GM21381 (cell line): Measurements from ENCODE around the gene ZNF618.

Experiments used
- ATAC-seq: cut with Tn5 transposase; IDR thresholded peaks from one replicate; pipeline ENCODE4 v1.9.1; 2021; ENCODE audit warnings: mild to moderate bottlenecking, moderate library complexity; ENCODE audit not compliant: unreplicated experiment

ZNF618 gene

DNA sequence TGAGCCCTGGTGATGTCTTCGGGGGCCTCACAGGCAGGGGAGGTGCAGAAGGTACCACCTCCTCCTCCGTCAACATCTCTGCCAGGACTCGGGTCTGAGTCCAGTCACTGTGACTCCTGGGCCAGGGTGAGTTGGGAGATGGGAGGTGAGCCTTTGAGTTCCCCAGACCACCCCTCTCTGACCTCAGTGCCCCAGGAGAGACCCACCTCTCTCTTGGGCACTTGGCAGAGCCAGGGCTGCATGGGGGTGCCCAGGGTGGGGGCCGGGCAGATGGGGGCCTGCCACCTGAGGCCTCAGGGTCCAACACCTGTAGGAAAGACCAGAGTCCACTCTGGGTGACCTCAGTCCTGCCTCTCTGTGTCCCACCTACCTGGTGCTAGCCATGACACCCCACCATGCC lies 216.2 kb downstream of the ZNF618 start:
- no peak for ATAC-seq

GRCh38 chr9:114093031-114093471 lies 216.9 kb downstream of the ZNF618 start:
- ATAC-seq, result no peak

GRCh38 chr9:114093761-114094505 lies 217.8 kb downstream of the ZNF618 start:
- ATAC-seq, result no peak

DNA sequence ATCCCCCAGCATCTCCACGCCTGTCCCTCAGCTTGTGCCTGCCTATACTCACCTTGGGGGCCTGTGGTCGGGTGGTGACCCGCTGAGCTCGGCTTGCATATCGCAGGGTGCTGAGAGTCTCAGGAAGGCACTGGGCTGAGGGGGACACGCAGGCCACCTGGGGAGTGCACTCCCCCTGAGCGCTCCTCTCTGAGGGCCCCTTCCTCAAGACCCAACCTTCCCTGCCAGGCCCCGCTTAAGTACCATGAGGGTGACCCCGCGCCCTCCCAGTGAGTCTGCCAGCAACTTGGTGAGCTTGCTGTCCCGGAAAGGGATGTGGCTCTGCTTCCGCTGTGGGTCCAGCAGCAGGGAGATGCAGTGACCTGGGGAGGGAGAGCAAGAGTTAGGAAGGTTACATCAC lies 218.9 kb downstream of the ZNF618 start:
- no peak for ATAC-seq

- no peak for ATAC-seq
These were observed 220.0 kb downstream of the ZNF618 start for GRCh38 chr9:114096041-114096511.

DNA sequence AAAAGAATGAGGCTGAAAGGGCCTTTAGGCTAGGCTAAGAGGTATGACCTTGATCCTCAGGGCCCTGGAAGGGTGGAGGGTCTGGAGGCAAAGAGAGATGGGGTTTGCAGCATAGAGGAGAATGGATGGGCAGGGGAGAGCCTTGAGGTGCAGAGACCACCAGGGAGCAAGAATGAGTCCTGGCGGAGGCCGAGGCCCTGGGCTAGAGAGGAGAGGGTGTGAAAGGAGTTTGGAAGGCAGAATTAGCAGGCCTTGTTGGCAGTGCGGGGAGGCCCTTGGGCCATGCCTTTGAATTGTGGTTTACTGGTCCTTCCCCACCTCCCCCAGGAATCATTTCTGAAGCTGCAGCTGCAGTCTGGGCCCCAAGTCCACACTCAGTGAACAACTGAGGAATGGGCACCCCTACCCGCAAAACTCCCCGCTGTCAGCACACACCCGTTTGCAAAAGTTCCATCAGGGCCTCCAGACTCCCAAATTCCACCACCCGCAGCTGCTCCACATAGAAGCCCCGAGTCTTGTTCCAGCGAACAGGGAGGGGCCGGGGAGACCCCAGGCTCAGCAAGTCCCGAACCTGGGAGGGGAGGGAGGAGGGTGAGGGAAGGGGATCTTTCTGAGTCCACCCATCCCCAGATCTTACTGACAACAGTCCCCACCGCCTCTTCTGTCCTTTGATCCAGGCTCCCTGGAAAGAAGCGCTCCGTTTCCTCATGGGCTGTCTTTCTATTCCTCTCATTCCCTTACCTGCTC lies 220.9 kb downstream of the ZNF618 start:
- no peak for ATAC-seq

DNA sequence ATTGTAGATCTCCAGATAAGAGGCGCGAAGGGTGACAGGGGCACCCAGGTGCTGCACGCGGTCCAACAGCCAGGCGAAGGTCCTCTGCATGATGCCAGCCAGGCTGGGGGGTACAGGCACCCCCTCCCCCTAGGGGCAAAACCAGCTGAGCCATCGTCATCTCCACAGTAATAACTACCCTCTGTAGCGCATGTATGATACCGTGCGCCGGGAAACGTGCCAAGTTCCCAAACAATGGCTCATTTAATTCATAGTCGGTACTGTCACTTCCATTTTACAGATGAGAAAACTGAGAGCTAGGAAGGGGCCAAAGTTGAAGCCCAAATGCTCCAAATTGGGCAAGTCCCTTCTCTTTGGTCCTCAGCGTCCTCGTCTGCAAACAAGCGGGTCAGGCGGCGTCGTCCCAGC lies 221.5 kb downstream of the ZNF618 start:
- no peak for ATAC-seq

- ATAC-seq, result no peak
These were observed 222.2 kb downstream of the ZNF618 start for GRCh38 chr9:114098021-114098935.

- ATAC-seq, result no peak
These were observed 223.0 kb downstream of the ZNF618 start, which contains the start of gene KIF12 for GRCh38 chr9:114098936-114099668. Gene KIF12, minus strand, starts transcription at chr9:114099292. Its CDS starts 16 bp downstream, at chr9:114099276.

DNA sequence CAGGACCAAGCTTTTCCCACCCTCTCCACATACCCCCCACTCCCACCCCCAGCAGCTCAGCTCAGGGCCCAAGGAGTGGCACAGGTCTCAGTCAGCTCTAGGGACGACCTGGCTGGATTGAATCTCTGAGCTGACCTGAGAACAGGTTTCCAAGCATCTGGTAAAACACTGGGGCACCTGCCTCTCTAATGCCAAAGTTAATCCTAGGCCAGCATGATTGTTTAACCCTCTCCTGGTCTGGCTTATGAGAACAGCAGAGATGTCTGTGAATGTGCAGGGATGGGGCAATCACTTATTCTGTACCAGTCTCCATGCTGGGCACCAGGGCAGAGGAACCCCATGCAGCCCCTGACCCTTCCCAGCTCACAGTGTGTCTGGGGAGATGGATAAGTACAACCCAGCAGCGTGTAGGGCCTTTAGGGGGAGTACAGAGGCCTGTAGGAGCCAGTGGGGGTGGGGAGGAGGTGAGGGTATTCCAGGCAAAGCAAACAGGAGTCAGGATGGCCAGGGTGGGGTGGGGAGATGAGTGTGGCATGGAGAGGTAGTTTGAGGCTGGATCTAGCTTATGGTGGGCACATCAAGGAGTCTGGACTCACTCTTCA lies 223.7 kb downstream of the ZNF618 start:
- ATAC-seq, result no peak

GRCh38 chr9:114100536-114100935 lies 224.4 kb downstream of the ZNF618 start:
- ATAC-seq, result no peak

- ATAC-seq, result no peak
These were observed 226.4 kb downstream of the ZNF618 start for GRCh38 chr9:114102484-114102883.

GRCh38 chr9:114105236-114105635 lies 229.1 kb downstream of the ZNF618 start:
- no peak for ATAC-seq
